GM23338 (cell line): ENCODE data around the gene MYO3B. TPM values are rescaled to one million over a fixed set of nuclear protein-coding genes. Genes with fewer than 3 reads are reported as not detected.

ENCODE experiments used
- ATAC-seq: fragments of 200-7000 bp; cut with Tn5 transposase; 3 replicates; pipeline ENCODE4 v1.9.1; 2020
- DNase-seq: peaks from one replicate; pipeline ENCODE4 v3.0.0-alpha.2; 2015; ENCODE audit warnings: low spot score
- H2AFZ ChIP-seq: fragments of 200-600 bp; sonication (generic); 2 replicates; pipeline ENCODE4 v1.8.0; 2016; ENCODE audit warnings: antibody characterized with exemption, mild to moderate bottlenecking, moderate library complexity
- H3F3A ChIP-seq: fragments of 200-600 bp; sonication (generic); replicated peaks from 2 replicates; pipeline ENCODE4 v1.8.0; 2017; ENCODE audit warnings: antibody characterized with exemption, mixed run types, low read depth
- H3K27ac ChIP-seq: fragments of 200-600 bp; sonication (generic); 2 replicates; pipeline ENCODE4 v1.6.1; 2016; ENCODE audit warnings: low read depth
- H3K27me3 ChIP-seq: fragments of 200-600 bp; sonication (generic); 2 replicates; pipeline ENCODE4 v1.8.0; 2016; ENCODE audit warnings: mild to moderate bottlenecking, mixed run types, moderate library complexity; ENCODE audit not compliant: insufficient read depth
- H3K36me3 ChIP-seq: fragments of 200-600 bp; sonication (generic); 2 replicates; pipeline ENCODE4 v1.8.0; 2016; ENCODE audit warnings: mild to moderate bottlenecking; ENCODE audit not compliant: insufficient read depth
- H3K4me1 ChIP-seq: fragments of 200-600 bp; sonication (generic); 2 replicates; pipeline ENCODE4 v1.8.0; 2016; ENCODE audit warnings: mild to moderate bottlenecking, moderate library complexity; ENCODE audit not compliant: insufficient read depth
- H3K4me2 ChIP-seq: fragments of 200-600 bp; sonication (generic); 2 replicates; pipeline ENCODE4 v1.7.1; 2017; ENCODE audit warnings: mixed run types
- H3K4me3 ChIP-seq: fragments of 200-600 bp; sonication (generic); 2 replicates; pipeline ENCODE4 v1.6.1; 2016; ENCODE audit warnings: mixed run types
- H3K79me2 ChIP-seq: fragments of 200-600 bp; sonication (generic); replicated peaks from 2 replicates; pipeline ENCODE4 v1.8.0; 2017; ENCODE audit warnings: mild to moderate bottlenecking; ENCODE audit not compliant: insufficient read depth
- H3K9me2 ChIP-seq: fragments of 200-600 bp; sonication (generic); 2 replicates; pipeline ENCODE4 v1.8.0; 2017; ENCODE audit not compliant: insufficient read depth
- H4K20me1 ChIP-seq: fragments of 200-600 bp; sonication (generic); replicated peaks from 2 replicates; pipeline ENCODE4 v1.8.0; 2017; ENCODE audit warnings: mild to moderate bottlenecking; ENCODE audit not compliant: insufficient read depth
- H3K27ac Mint-ChIP-seq: 2 replicates; pipeline ENCODE4 v1.8.0; 2020; ENCODE audit warnings: inconsistent platforms, mild to moderate bottlenecking, moderate library complexity, mixed read lengths
- H3K27me3 Mint-ChIP-seq: 3 replicates; pipeline ENCODE4 v1.8.0; 2022; ENCODE audit warnings: low read depth, mild to moderate bottlenecking, moderate library complexity, mixed read lengths, inconsistent platforms; ENCODE audit not compliant: insufficient read depth, poor library complexity
- H3K36me3 Mint-ChIP-seq: 3 replicates; pipeline ENCODE4 v1.8.0; 2021; ENCODE audit warnings: low read depth, mild to moderate bottlenecking, inconsistent platforms, moderate library complexity, mixed read lengths
- H3K4me1 Mint-ChIP-seq: 3 replicates; pipeline ENCODE4 v1.8.0; 2020; ENCODE audit warnings: mild to moderate bottlenecking, inconsistent platforms, mixed read lengths
- H3K4me3 Mint-ChIP-seq: 3 replicates; pipeline ENCODE4 v1.8.0; 2021; ENCODE audit warnings: moderate library complexity, mild to moderate bottlenecking, inconsistent platforms, mixed read lengths
- H3K9me3 Mint-ChIP-seq: 3 replicates; pipeline ENCODE4 v1.8.0; 2020; ENCODE audit warnings: moderate library complexity, mild to moderate bottlenecking, inconsistent platforms, mixed read lengths
- CREB1 ChIP-seq: fragments of 250-450 bp; sonication (Bioruptor Pico); IDR thresholded peaks from 2 replicates; pipeline ENCODE4 v1.5.0; 2020; ENCODE audit warnings: low read depth, mild to moderate bottlenecking, moderate library complexity
- CTCF ChIP-seq, 2 experiments: fragments of 200-600 bp in 1 of 2; sonication (generic) in 1 of 2; conservative IDR thresholded peaks; 2 replicates each; pipeline versions ENCODE4 v1.5.1 to v1.6.1; 2016 to 2017; ENCODE audit warnings: antibody characterized with exemption in 2 of 2, low read depth in 2 of 2, mild to moderate bottlenecking in 2 of 2, moderate library complexity in 1 of 2
- ETS1 ChIP-seq: IDR thresholded peaks from 2 replicates; pipeline ENCODE4 v1.6.1; 2016; ENCODE audit warnings: antibody characterized with exemption
- EZH2 ChIP-seq: fragments of 200-600 bp; sonication (generic); IDR thresholded peaks from one replicate; pipeline ENCODE4 v1.8.0; 2017; ENCODE audit warnings: antibody characterized with exemption, mild to moderate bottlenecking, low read depth; ENCODE audit not compliant: unreplicated experiment
- JUNB ChIP-seq: IDR thresholded peaks from one replicate; pipeline ENCODE4 v1.6.1; 2016; ENCODE audit warnings: antibody characterized with exemption; ENCODE audit not compliant: unreplicated experiment
- NANOG ChIP-seq: IDR thresholded peaks from 2 replicates; pipeline ENCODE4 v1.6.1; 2016; ENCODE audit warnings: antibody characterized with exemption, borderline replicate concordance
- STAT1 ChIP-seq: IDR thresholded peaks from one replicate; pipeline ENCODE4 v1.6.1; 2016; ENCODE audit warnings: antibody characterized with exemption; ENCODE audit not compliant: unreplicated experiment
- ZNF114 ChIP-seq: fragments of 250-450 bp; sonication (Bioruptor Pico); IDR thresholded peaks from 2 replicates; pipeline ENCODE4 v1.5.0; 2020; ENCODE audit warnings: mild to moderate bottlenecking, moderate library complexity
- ZNF331 ChIP-seq: fragments of 250-450 bp; sonication (Bioruptor Pico); IDR thresholded peaks from 2 replicates; pipeline ENCODE4 v1.5.0; 2020; ENCODE audit warnings: low read depth, mild to moderate bottlenecking, moderate library complexity
- ZNF462 ChIP-seq: fragments of 250-450 bp; sonication (Bioruptor Pico); IDR thresholded peaks from 2 replicates; pipeline ENCODE4 v1.5.0; 2020; ENCODE audit warnings: mild to moderate bottlenecking, moderate library complexity
- polyA plus RNA-seq: library from polyadenylated mRNA; unstranded; fragments of >200 nt; fragmentation: Nextera tagmentation; extraction: Ambion mirVana; gene quantifications from 2 replicates; pipeline ENCODE4 v1.2.1, GENCODE V29; 2016
- total RNA-seq: library from RNA; depleted of rRNA; stranded (reverse); fragments of >200 nt; shearing (Covaris generic); gene quantifications from 2 replicates; pipeline ENCODE4 v1.2.3, GENCODE V29; 2014
- TF ChIP-seq, protein P1 (sequence below): IDR thresholded peaks from one replicate; pipeline ENCODE4 v1.6.1; 2018; ENCODE audit warnings: antibody characterized with exemption; ENCODE audit not compliant: unreplicated experiment

Gene MYO3B
- total and polyA plus RNA-seq, 2 experiments from 2014 or later = 0.42 TPM; not detected in 1

GRCh38 chr2:170368370-170368769, 190.4 kb downstream of the MYO3B start:
- no peaks in the 10 kb centered on the region for H3K36me3 ChIP-seq
- Mint-ChIP-seq H3K27ac (no peak overlapping the region), H3K4me1 (peaks cover 68% of the 10 kb centered on the region), H3K4me3 (no peak overlapping the region), H3K27me3 (no peaks in the 10 kb centered on the region), H3K9me3 (no peaks in the 10 kb centered on the region), H3K36me3 (no peaks in the 10 kb centered on the region)
- H3K27ac ChIP-seq = no peak overlapping the region
- TF ChIP-seq NANOG (no peak), JUNB (no peak), ZNF331 (CRISPR knock-in tag) (no peak), ETS1 (no peak), CTCF (conservative IDR thresholded peaks at IDR 0.05; ENCODE audit: low read depth in 2 of 2) (no peak), ZNF114 (no peak), ZNF462 (CRISPR knock-in tag) (no peak), EZH2 (no peak), CREB1 (CRISPR knock-in tag) (no peak), STAT1 (no peak)
- TF ChIP-seq, protein P1, sequence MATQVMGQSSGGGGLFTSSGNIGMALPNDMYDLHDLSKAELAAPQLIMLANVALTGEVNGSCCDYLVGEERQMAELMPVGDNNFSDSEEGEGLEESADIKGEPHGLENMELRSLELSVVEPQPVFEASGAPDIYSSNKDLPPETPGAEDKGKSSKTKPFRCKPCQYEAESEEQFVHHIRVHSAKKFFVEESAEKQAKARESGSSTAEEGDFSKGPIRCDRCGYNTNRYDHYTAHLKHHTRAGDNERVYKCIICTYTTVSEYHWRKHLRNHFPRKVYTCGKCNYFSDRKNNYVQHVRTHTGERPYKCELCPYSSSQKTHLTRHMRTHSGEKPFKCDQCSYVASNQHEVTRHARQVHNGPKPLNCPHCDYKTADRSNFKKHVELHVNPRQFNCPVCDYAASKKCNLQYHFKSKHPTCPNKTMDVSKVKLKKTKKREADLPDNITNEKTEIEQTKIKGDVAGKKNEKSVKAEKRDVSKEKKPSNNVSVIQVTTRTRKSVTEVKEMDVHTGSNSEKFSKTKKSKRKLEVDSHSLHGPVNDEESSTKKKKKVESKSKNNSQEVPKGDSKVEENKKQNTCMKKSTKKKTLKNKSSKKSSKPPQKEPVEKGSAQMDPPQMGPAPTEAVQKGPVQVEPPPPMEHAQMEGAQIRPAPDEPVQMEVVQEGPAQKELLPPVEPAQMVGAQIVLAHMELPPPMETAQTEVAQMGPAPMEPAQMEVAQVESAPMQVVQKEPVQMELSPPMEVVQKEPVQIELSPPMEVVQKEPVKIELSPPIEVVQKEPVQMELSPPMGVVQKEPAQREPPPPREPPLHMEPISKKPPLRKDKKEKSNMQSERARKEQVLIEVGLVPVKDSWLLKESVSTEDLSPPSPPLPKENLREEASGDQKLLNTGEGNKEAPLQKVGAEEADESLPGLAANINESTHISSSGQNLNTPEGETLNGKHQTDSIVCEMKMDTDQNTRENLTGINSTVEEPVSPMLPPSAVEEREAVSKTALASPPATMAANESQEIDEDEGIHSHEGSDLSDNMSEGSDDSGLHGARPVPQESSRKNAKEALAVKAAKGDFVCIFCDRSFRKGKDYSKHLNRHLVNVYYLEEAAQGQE = no peak
- H3K27me3 ChIP-seq = no peaks in the 10 kb centered on the region
- no peak overlapping the region for H3K4me2 ChIP-seq
- no peaks in the 10 kb centered on the region; the same call in 1 of the 2 replicates for H3K9me2 ChIP-seq
- ATAC-seq (no peak), DNase-seq (no peak)
- H4K20me1 ChIP-seq = no peaks in the 10 kb centered on the region
- H3F3A ChIP-seq = no peaks in the 10 kb centered on the region
- no peak overlapping the region for H2AFZ ChIP-seq
- peaks cover 55% of the 10 kb centered on the region for H3K4me1 ChIP-seq
- no peaks in the 10 kb centered on the region for H3K79me2 ChIP-seq
- H3K4me3 ChIP-seq = no peak overlapping the region
